ENCODE results near the gene PIK3R6.

GRCh38 chr17:8900626-8901585 is 33.4 kb upstream of the PIK3R6 start:
- TF ChIP-seq PBX3 (CRISPR knock-in tag; IDR thresholded peaks at IDR 0.05; ENCODE audit: borderline replicate concordance) (no peak), ZFP36 (IDR thresholded peaks at IDR 0.05; ENCODE audit: borderline replicate concordance, low read depth, low read length, partially characterized antibody) (no peak), ZNF326 (CRISPR knock-in tag; IDR thresholded peaks at IDR 0.05; ENCODE audit: borderline replicate concordance) (no peak), POLR2A (IDR thresholded peaks at IDR 0.05; ENCODE audit: insufficient read depth in 1 of 2, low read depth in 2 of 2, low read length in 2 of 2) (no peak), TEAD2 (CRISPR knock-in tag; IDR thresholded peaks at IDR 0.05) (no peak), STAT5B (CRISPR knock-in tag; IDR thresholded peaks at IDR 0.05) (no peak), SP1 (IDR thresholded peaks at IDR 0.05) (no peak), SP1 (CRISPR knock-in tag; IDR thresholded peaks at IDR 0.05) (no peak), CEBPB (IDR thresholded peaks at IDR 0.05; ENCODE audit: borderline replicate concordance, low read depth, low read length) (no peak), ERF (CRISPR knock-in tag; IDR thresholded peaks at IDR 0.05) (no peak), ATF7 (IDR thresholded peaks at IDR 0.05) (no peak), ATF7 (CRISPR knock-in tag; IDR thresholded peaks at IDR 0.05) (no peak)

Data from HepG2 (cell line).